Neural crest cell (in vitro differentiated cells): ENCODE measurements around the gene MLLT6. TPM values are rescaled to one million over a fixed set of nuclear protein-coding genes. Genes with fewer than 3 reads are reported as not detected.

Source experiments
- DNase-seq: peaks from one replicate; pipeline ENCODE4 v3.0.0; 2021; ENCODE audit warnings: low read depth, mixed read lengths, low spot score
- H3K27ac Mint-ChIP-seq: one replicate; pipeline ENCODE4 v1.8.0; 2021; ENCODE audit warnings: mild to moderate bottlenecking, mixed read lengths; ENCODE audit not compliant: unreplicated experiment
- H3K27me3 Mint-ChIP-seq: 2 replicates; pipeline ENCODE4 v1.8.0; 2021; ENCODE audit warnings: low read depth, mild to moderate bottlenecking, mixed read lengths
- H3K36me3 Mint-ChIP-seq: 2 replicates; pipeline ENCODE4 v1.8.0; 2021; ENCODE audit warnings: low read depth, mild to moderate bottlenecking, mixed read lengths
- H3K4me1 Mint-ChIP-seq: 2 replicates; pipeline ENCODE4 v1.8.0; 2021; ENCODE audit warnings: mixed read lengths
- H3K4me3 Mint-ChIP-seq: one replicate; pipeline ENCODE4 v1.8.0; 2021; ENCODE audit warnings: mild to moderate bottlenecking, mixed read lengths
- H3K9me3 Mint-ChIP-seq: 2 replicates; pipeline ENCODE4 v1.8.0; 2021; ENCODE audit warnings: mixed read lengths
- total RNA-seq: library from RNA; stranded (reverse); gene quantifications from 2 replicates; pipeline ENCODE4 v1.2.1, GENCODE V29; 2021
- TF ChIP-seq, protein P1 (sequence below): fragments of 200-600 bp; sonication (generic); conservative IDR thresholded peaks from 2 replicates; pipeline ENCODE4 v1.5.0; 2021; ENCODE audit warnings: antibody characterized with exemption, mild to moderate bottlenecking

MLLT6 gene
- total RNA-seq, 1 donor from 2014 or later, result 79.6 TPM

- H3K9me3 Mint-ChIP-seq, result no peaks in the 10 kb centered on the region
- H3K4me1 Mint-ChIP-seq, result peaks cover 30% of the 10 kb centered on the region
- peak overlapping the region; percentile 93 for H3K4me3 Mint-ChIP-seq
- TF ChIP-seq, protein P1, sequence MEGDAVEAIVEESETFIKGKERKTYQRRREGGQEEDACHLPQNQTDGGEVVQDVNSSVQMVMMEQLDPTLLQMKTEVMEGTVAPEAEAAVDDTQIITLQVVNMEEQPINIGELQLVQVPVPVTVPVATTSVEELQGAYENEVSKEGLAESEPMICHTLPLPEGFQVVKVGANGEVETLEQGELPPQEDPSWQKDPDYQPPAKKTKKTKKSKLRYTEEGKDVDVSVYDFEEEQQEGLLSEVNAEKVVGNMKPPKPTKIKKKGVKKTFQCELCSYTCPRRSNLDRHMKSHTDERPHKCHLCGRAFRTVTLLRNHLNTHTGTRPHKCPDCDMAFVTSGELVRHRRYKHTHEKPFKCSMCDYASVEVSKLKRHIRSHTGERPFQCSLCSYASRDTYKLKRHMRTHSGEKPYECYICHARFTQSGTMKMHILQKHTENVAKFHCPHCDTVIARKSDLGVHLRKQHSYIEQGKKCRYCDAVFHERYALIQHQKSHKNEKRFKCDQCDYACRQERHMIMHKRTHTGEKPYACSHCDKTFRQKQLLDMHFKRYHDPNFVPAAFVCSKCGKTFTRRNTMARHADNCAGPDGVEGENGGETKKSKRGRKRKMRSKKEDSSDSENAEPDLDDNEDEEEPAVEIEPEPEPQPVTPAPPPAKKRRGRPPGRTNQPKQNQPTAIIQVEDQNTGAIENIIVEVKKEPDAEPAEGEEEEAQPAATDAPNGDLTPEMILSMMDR, result no peak
- peaks cover 12% of the 10 kb centered on the region for H3K27me3 Mint-ChIP-seq
- H3K27ac Mint-ChIP-seq, result peak overlapping the region; percentile 92
- DNase-seq, result no peak
- peaks cover 6% of the 10 kb centered on the region for H3K36me3 Mint-ChIP-seq
These were observed 25.7 kb downstream of the MLLT6 start for GRCh38 chr17:38730526-38731379.

DNA sequence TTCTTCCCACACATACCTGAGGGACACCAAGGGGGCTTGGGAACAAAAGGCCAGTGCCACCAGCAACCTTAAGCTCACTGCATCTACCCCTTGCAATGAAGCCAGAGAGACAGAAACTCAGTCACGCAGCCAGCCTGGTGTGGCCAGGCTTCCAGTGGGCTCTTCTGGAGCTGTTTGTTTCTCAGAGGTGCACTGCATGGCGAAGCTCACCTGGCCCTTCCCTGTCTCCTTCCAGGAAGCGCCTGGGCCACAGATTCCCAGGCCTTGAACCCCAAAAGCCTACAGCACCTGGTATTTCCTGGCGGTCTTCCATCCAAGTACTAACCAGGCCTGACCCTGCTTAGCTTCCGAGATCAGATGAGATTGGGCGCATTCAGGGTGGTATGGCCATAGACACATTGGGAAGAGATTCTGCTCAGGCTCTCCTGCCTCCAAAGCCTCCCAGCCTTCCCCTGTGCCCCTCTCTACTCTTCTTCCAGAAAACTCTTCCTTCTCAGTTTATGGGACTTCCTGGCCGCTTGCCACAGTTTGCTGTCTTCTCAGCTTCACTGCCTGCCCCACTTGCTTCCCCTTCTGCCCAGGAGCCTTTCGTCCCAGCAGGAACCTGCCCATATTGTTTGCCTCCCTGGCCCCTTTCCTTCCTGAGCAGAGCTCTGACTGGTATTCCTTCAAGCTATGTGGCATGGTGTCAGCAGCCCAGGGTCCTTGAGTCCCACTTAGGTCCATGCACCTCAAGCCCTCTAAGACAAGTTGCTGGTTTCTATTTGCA is 26.6 kb downstream of the MLLT6 start:
- Mint-ChIP-seq H3K9me3 (no peaks in the 10 kb centered on the region), H3K4me1 (peaks cover 30% of the 10 kb centered on the region), H3K4me3 (peak overlapping the region; percentile 93), H3K36me3 (peaks cover 6% of the 10 kb centered on the region), H3K27ac (no peak overlapping the region), H3K27me3 (peaks cover 12% of the 10 kb centered on the region)
- no peak for DNase-seq
- TF ChIP-seq, protein P1, result no peak

- peak overlapping the region; percentile 57 for H3K27ac Mint-ChIP-seq
- peak overlapping the region; percentile 93 for H3K4me3 Mint-ChIP-seq
- H3K36me3 Mint-ChIP-seq, result peaks cover 6% of the 10 kb centered on the region
- peaks cover 30% of the 10 kb centered on the region for H3K4me1 Mint-ChIP-seq
- no peak for DNase-seq
- TF ChIP-seq, protein P1, result no peak
- no peaks in the 10 kb centered on the region for H3K9me3 Mint-ChIP-seq
- peaks cover 12% of the 10 kb centered on the region for H3K27me3 Mint-ChIP-seq
These were observed 27.6 kb downstream of the MLLT6 start for GRCh38 chr17:38732376-38733281.

- TF ChIP-seq, protein P1, result no peak
- no peak overlapping the region for H3K27ac Mint-ChIP-seq
These were observed 28.4 kb downstream of the MLLT6 start for GRCh38 chr17:38733282-38733981.

More at GRCh38 chr17:38733282-38733981, 28.4 kb downstream of the MLLT6 start:
- no peak for DNase-seq
- Mint-ChIP-seq H3K27me3 (peaks cover 12% of the 10 kb centered on the region), H3K4me1 (peaks cover 30% of the 10 kb centered on the region), H3K4me3 (peak overlapping the region; percentile 70), H3K9me3 (no peaks in the 10 kb centered on the region), H3K36me3 (peaks cover 6% of the 10 kb centered on the region)
